Vagina (tissue), 2 donors: ENCODE results near the gene TKFC. TPM values are rescaled to one million over a fixed set of nuclear protein-coding genes. Genes with fewer than 3 reads are reported as not detected.

Experiments
- DNase-seq, 2 donors: peaks; one replicate each; pipeline ENCODE4 v3.0.0-alpha.2; 2017; ENCODE audit errors: extremely low spot score in 2 of 2
- H3K27ac ChIP-seq: fragments of 200-600 bp; sonication (generic); one replicate; pipeline ENCODE4 v1.5.1; 2019
- H3K27me3 ChIP-seq: fragments of 200-600 bp; sonication (generic); one replicate; pipeline ENCODE4 v1.5.1; 2019
- H3K36me3 ChIP-seq, 2 donors: fragments of 200-600 bp; sonication (generic); one replicate each; pipeline ENCODE4 v1.5.1; 2017 to 2019
- H3K4me1 ChIP-seq: fragments of 200-600 bp; sonication (generic); one replicate; pipeline ENCODE4 v1.5.1; 2019
- H3K4me3 ChIP-seq, 2 donors: fragments of 200-600 bp; sonication (generic); 1 replicate in 1 of 2; 2 replicates in 1 of 2; pipeline ENCODE4 v1.5.1; 2016 to 2019
- H3K9me3 ChIP-seq: fragments of 200-600 bp; sonication (generic); one replicate; pipeline ENCODE4 v1.5.1; 2019
- CTCF ChIP-seq, 3 experiments: fragments of 450-650 bp in 2 of 3; fragments of 200-600 bp in 1 of 3; sonication (generic) in 1 of 3; IDR thresholded peaks; one replicate each; pipeline ENCODE4 v1.5.1; 2017 to 2019; ENCODE audit warnings: antibody characterized with exemption in 3 of 3, mild to moderate bottlenecking in 2 of 3, moderate library complexity in 2 of 3
- POLR2A ChIP-seq, 2 donors: fragments of 450-650 bp; IDR thresholded peaks; one replicate each; pipeline ENCODE4 v1.6.1; 2017; ENCODE audit warnings: antibody characterized with exemption in 2 of 2, mild to moderate bottlenecking in 2 of 2, moderate library complexity in 2 of 2
- POLR2AphosphoS5 ChIP-seq, 2 donors: sonication (generic); formaldehyde crosslinking; IDR thresholded peaks; one replicate each; pipeline ENCODE4 v1.9.0; 2017; ENCODE audit warnings: antibody characterized with exemption in 2 of 2, mild to moderate bottlenecking in 2 of 2, low read depth in 1 of 2; ENCODE audit not compliant: insufficient read depth in 1 of 2
- intact Hi-C: fragments of 100-400 bp; cut with DNase I; formaldehyde crosslinking; loops from one replicate; pipeline ENCODE4 v1.15.1; 2023
- total RNA-seq: library from RNA; depleted of rRNA; stranded (reverse); fragments of >200 nt; gene quantifications from one replicate; pipeline ENCODE4 v1.2.3, GENCODE V29; 2016

The TKFC gene
- total RNA-seq, 1 donor from 2014 or later, result 22.6 TPM

GRCh38 chr11:61362542-61362875, 29.5 kb downstream of the TKFC start:
- Histone ChIP-seq H3K9me3 (no peaks in the 10 kb centered on the region), H3K36me3 (peaks cover 0 to 32% of the 10 kb centered on the region in 2 donors), H3K4me3 (peak overlapping the region; percentile 56 to 72), H3K27ac (peak overlapping the region; percentile 83), H3K4me1 (peaks cover 42% of the 10 kb centered on the region), H3K27me3 (no peaks in the 10 kb centered on the region)
- no peak for DNase-seq
- TF ChIP-seq CTCF (IDR thresholded peaks at IDR 0.05), result no peak
- TF ChIP-seq POLR2AphosphoS5 (IDR thresholded peaks at IDR 0.05; ENCODE audit: insufficient read depth in 1 of 2, low read depth in 1 of 2), result no peak
- no peak for TF ChIP-seq POLR2A (IDR thresholded peaks at IDR 0.05)
- intact Hi-C loops, result no loop called here

- H3K4me3 ChIP-seq, result no peak overlapping the region
- DNase-seq, result no peak
- intact Hi-C loops, result no loop called here
- peaks cover 0 to 47% of the 10 kb centered on the region in 2 donors for H3K36me3 ChIP-seq
- H3K9me3 ChIP-seq, result no peaks in the 10 kb centered on the region
- no peaks in the 10 kb centered on the region for H3K27me3 ChIP-seq
- H3K4me1 ChIP-seq, result peaks cover 41% of the 10 kb centered on the region
- TF ChIP-seq POLR2AphosphoS5 (IDR thresholded peaks at IDR 0.05; ENCODE audit: insufficient read depth in 1 of 2, low read depth in 1 of 2) (no peak), CTCF (IDR thresholded peaks at IDR 0.05) (no peak), POLR2A (IDR thresholded peaks at IDR 0.05) (no peak)
- H3K27ac ChIP-seq, result no peak overlapping the region
These were observed 31.1 kb downstream of the TKFC start for GRCh38 chr11:61364012-61364675.

DNA sequence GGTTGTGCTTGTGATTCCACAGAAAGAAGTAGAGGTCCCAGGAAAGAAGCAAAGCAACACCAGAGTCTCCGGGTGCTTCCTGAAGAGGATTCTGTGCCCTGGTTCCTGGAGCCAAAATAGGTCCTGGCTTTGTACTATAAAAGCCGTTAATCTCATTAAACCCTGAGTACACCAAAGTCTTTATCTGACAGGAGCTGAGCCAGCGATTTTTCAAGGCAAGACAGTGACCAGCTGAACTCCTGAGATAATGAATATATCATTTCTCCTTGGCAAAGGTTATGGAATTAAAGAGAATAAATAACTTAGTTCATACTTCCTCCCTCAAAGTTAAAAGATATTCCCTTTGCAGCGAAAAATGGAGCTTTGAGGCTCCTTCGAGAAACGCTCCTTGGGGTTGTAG, 34.4 kb downstream of the TKFC start:
- H3K4me3 ChIP-seq, result no peak overlapping the region
- no peaks in the 10 kb centered on the region for H3K27me3 ChIP-seq
- peaks cover 37% of the 10 kb centered on the region for H3K4me1 ChIP-seq
- H3K9me3 ChIP-seq, result no peaks in the 10 kb centered on the region
- intact Hi-C loops, result no loop called here
- TF ChIP-seq POLR2A (IDR thresholded peaks at IDR 0.05) (no peak), POLR2AphosphoS5 (IDR thresholded peaks at IDR 0.05; ENCODE audit: insufficient read depth in 1 of 2, low read depth in 1 of 2) (no peak), CTCF (IDR thresholded peaks at IDR 0.05) (no peak)
- H3K27ac ChIP-seq, result no peak overlapping the region
- no peak for DNase-seq
- peaks cover 0 to 51% of the 10 kb centered on the region in 2 donors for H3K36me3 ChIP-seq

DNA sequence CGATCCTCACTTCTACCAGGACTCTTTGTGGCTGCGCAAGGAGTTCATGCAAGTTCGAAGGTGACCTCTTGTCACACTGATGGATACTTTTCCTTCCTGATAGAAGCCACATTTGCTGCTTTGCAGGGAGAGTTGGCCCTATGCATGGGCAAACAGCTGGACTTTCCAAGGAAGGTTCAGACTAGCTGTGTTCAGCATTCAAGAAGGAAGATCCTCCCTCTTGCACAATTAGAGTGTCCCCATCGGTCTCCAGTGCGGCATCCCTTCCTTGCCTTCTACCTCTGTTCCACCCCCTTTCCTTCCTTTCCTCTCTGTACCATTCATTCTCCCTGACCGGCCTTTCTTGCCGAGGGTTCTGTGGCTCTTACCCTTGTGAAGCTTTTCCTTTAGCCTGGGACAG, 35.6 kb downstream of the TKFC start:
- intact Hi-C loops, result no loop called here
- peaks cover 0 to 51% of the 10 kb centered on the region in 2 donors for H3K36me3 ChIP-seq
- H3K9me3 ChIP-seq, result no peaks in the 10 kb centered on the region
- H3K27me3 ChIP-seq, result no peaks in the 10 kb centered on the region
- H3K4me1 ChIP-seq, result peaks cover 24% of the 10 kb centered on the region
- TF ChIP-seq POLR2A (IDR thresholded peaks at IDR 0.05), result no peak
- no peak for TF ChIP-seq CTCF (IDR thresholded peaks at IDR 0.05)
- TF ChIP-seq POLR2AphosphoS5 (IDR thresholded peaks at IDR 0.05; ENCODE audit: insufficient read depth in 1 of 2, low read depth in 1 of 2), result no peak
- no peak for DNase-seq
- H3K4me3 ChIP-seq, result no peak overlapping the region
- no peak overlapping the region for H3K27ac ChIP-seq
